Astrocyte of the spinal cord (primary cell): Measurements from ENCODE around the gene CATSPER3.

Experiments used
- DNase-seq: peaks from one replicate; pipeline ENCODE4 v3.0.0; 2011; ENCODE audit warnings: low read depth, low spot score
- H3K4me3 ChIP-seq: 2 replicates; pipeline ENCODE4 v1.5.1; 2011; ENCODE audit warnings: low read depth, mild to moderate bottlenecking, low read length, moderate library complexity
- in situ Hi-C: cut with HindIII; loops from 2 replicates; pipeline ENCODE4 v1.10.0; 2017; ENCODE audit warnings: low sequenced_read_pairs
- TF ChIP-seq, protein P1 (sequence below): IDR thresholded peaks from 2 replicates; pipeline ENCODE4 v1.5.1; 2012; ENCODE audit warnings: low read depth, mild to moderate bottlenecking, low read length, inconsistent platforms

The CATSPER3 gene

DNA sequence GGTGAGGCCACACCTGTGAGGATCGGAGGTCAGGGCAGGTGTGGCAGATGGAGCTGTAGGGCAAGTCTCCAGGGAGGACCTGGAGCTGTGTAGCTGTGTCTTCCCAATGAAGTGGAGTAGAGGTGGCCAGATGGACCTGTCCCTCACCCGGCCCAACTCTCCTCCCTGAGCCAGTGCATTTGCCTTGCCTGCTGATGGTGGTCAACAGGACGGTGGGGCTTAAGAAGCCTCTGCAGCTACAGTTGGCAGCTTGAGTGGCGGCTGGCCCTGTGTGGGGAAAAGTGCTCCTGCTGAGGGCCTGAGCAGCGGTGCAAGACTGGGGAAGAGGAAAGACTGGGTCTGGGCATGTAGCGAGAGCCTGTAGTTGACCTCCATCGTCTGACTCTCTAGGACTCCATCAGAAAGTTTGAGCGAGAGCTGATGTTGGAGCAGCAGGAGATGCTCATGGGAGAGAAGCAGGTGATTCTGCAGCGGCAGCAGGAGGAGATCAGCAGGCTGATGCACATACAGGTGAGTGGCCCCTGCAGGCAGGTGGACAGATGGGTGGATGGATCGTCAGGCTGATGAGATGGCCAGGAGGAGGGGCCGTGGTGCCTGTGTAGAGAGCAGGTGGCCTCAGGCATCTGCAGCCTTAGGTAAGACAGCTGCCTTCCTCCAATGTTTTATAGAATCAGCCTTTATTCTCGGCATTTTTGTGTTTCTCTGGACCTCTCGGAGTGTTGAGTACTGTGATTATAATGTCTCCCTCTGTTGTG is 41.5 kb downstream of the CATSPER3 start:
- H3K4me3 ChIP-seq = no peak overlapping the region
- TF ChIP-seq, protein P1, sequence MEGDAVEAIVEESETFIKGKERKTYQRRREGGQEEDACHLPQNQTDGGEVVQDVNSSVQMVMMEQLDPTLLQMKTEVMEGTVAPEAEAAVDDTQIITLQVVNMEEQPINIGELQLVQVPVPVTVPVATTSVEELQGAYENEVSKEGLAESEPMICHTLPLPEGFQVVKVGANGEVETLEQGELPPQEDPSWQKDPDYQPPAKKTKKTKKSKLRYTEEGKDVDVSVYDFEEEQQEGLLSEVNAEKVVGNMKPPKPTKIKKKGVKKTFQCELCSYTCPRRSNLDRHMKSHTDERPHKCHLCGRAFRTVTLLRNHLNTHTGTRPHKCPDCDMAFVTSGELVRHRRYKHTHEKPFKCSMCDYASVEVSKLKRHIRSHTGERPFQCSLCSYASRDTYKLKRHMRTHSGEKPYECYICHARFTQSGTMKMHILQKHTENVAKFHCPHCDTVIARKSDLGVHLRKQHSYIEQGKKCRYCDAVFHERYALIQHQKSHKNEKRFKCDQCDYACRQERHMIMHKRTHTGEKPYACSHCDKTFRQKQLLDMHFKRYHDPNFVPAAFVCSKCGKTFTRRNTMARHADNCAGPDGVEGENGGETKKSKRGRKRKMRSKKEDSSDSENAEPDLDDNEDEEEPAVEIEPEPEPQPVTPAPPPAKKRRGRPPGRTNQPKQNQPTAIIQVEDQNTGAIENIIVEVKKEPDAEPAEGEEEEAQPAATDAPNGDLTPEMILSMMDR = no peak
- no peak for DNase-seq
- in situ Hi-C loops = no loop called here

DNA sequence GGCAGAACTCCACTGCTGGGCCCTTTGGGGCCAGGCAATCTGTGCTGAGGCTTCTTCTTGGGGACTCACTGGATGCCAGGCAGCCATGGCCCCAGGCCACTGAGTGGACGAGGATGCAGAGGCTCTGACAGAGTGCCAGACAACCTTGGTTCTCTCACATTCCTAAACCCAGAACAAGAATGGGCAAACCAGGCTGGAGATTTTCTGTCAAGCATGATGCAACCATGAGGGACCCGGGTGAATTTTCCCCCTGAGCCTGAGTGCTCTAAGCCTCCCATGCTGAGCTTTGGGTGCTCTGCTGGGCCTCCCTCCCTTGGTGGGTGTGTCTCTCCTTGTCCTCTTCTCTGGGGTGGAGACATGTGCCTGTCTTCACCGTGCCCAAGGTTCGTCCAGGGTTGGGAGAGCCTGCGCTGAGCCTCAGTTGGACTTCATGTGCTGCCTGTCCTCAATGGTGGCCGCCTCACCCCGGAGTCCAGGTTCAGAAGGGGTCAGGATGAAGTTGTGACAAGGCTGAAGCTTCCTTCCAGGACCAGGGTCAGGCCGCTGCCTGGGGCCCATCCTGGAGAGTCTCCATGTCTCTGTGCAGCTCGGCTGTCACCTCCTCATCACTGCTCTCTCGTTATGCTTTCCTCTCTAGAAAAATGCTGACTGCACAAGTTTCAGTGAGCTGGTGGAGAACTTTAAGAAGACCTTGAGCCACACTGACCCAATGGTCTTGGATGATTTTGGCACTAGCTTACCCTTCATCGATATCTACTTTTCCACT is 42.2 kb downstream of the CATSPER3 start:
- no peak overlapping the region for H3K4me3 ChIP-seq
- TF ChIP-seq, protein P1 = no peak
- no peak for DNase-seq
- in situ Hi-C loops = no loop called here

DNA sequence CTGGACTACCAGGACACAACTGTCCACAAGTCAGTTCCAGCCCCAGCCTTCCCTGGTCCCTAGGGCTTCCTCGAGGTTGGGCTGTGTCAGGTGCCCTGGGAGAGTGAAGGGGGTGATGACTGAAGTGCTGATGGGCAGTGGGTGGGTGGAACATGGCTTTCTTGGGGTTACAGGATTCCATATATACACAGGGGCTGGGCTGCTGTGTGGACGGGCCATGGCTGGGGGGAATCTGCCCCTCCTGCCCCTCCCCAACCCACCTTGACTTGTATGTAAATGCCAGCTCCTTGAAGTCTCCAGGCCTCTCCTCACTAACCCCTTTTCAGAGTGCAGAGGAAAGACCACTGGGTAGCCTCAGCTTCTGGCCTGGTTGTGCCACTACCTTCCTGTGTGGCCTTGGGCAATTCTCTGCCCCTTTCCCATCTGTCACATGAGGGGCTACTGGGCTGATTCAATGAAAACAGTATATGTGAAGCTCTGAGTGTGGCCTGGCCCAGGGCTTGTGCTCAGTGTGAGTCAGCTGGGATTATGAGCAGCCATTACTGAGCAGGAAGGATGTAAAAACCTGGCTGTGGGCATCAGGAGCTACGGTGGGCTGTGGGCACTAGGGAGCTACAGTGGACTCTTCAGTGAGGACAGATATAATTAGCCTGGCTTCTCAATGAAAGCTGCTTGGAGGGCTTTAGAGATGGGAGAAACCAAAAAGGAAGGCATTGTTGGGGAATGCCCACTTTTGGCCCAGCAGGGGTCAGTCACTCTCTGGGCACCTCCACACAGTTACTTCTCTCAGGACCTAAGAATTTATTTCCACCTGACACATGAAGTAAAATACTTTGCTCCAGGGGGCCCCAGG is 43.0 kb downstream of the CATSPER3 start:
- in situ Hi-C loops = no loop called here
- TF ChIP-seq, protein P1 = no peak
- DNase-seq = no peak
- H3K4me3 ChIP-seq = no peak overlapping the region

DNA sequence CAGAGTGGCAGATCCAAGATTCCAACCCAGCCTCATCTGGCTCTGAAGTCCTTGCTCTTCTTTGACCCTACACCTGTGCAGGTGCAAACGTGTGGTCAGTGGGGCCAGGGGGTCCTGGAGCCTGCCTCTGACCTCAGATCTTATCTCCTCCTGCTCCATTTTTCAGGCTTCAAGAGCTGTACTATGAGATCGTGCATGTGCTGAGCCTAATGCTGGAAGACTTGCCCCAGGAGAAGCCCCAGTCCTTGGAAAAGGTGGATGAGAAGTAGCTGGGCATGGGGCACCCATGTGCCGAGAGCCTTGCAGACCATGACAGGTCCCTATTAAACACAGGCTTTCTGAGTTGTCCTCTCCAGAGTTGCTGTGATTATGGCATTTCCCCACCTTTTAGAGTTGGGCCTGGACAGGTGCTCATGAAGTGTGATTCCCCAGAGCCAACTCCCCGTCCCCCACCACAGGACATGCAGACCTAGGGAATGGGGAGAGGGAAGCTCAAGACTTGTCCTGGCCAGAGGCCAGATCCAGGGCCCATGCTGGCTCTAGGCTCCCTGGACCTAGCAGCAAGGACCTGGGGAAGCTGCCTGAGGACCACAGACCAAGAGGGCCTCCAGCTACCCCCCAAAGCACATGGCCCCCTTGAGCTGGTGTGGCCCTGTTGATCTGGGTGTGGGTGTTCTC is 43.8 kb downstream of the CATSPER3 start:
- TF ChIP-seq, protein P1 = no peak
- DNase-seq = no peak

DNA sequence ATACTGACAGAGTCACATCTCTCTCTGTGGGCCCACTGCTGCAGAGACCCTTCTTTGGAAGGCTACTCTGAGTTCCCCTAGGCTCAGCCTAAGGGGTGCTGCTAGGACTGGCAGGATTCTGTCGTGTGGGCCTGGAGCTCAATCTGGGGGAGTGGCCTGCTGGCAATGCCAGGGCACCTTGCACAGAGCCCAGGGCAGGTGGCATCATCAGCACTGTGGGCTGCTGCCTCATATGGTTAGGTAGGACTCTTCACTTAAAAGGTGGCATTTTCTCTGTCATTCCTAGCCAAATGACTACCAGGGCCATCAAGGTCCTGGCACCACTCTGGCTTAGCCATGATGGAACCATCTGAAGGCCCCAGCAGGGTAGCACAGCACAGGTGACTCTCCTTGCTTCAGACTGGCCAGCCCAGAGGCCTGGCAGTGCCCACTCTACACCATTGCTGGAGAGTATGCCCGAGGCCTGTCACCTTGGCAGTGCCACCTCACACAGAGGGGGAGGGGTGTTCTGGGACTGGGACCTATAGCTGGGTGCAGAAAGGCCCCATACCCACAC is 44.4 kb downstream of the CATSPER3 start:
- TF ChIP-seq, protein P1 = no peak
- H3K4me3 ChIP-seq = no peak overlapping the region
- in situ Hi-C loops = no loop called here
- no peak for DNase-seq

More for the DNA sequence above, 43.8 kb downstream of the CATSPER3 start:
- in situ Hi-C loops = no loop called here
- no peak overlapping the region for H3K4me3 ChIP-seq

DNA sequence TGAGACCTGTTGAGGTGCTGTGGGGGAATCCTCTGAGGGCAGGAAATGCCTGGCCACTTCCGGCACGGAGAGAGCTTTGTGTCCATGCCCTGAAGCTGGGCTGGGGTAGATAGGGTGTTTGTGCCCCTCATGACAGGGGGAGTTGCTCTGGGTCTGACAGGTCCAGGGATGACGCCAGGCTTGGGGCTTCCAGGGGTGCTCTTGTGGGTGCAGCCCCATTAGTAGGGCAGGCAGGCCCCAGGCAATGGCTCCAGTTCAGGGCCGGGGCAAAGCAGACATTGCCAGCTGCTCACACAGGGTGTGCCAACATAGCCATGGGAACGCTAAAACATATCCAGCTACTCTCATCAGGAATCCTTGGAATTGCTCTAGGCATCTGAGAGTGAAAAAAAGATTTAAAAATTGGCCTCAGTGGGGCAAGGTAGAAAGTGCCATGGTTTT is 45.3 kb downstream of the CATSPER3 start:
- no peak overlapping the region for H3K4me3 ChIP-seq
- TF ChIP-seq, protein P1 = no peak
- in situ Hi-C loops = no loop called here
- DNase-seq = no peak
